Retinal pigment epithelial cell (primary cell): ENCODE data around the gene CUTC.
"Not testable (repeated sequence)": the region's sequence is repeated elsewhere in the genome, so short reads cannot be mapped to it uniquely, and the experiment has no call there.

Source experiments
- DNase-seq: peaks from one replicate; pipeline ENCODE4 v3.0.0-alpha.2; 2010; ENCODE audit warnings: low read depth
- H3K4me3 ChIP-seq: 2 replicates; pipeline ENCODE4 v1.5.1; 2011; ENCODE audit warnings: mild to moderate bottlenecking, low read length, control low read depth, moderate library complexity
- TF ChIP-seq, protein P1 (sequence below): conservative IDR thresholded peaks from 2 replicates; pipeline ENCODE4 v1.5.1; 2011; ENCODE audit warnings: low read depth, low read length, control low read depth, inconsistent platforms

CUTC gene

DNA sequence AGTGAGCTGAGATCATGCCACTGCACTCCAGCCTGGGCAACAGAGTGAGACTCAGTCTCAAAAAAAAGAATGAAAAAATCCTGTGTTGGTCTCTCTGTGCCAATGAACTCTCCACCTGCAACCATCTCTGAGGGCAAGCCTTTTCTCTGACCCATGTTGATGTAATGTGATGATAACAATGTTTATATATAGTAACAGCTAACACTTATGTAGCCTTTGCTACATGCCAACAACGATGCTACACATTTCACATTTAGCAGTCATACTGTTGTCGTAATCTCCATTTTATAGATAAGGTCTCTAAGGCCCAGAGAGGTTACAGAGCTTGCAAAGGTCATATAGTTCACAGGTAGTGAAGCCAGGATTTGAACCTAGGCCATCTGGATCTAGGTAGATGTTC lies 11.6 kb upstream of the CUTC start:
- TF ChIP-seq, protein P1, sequence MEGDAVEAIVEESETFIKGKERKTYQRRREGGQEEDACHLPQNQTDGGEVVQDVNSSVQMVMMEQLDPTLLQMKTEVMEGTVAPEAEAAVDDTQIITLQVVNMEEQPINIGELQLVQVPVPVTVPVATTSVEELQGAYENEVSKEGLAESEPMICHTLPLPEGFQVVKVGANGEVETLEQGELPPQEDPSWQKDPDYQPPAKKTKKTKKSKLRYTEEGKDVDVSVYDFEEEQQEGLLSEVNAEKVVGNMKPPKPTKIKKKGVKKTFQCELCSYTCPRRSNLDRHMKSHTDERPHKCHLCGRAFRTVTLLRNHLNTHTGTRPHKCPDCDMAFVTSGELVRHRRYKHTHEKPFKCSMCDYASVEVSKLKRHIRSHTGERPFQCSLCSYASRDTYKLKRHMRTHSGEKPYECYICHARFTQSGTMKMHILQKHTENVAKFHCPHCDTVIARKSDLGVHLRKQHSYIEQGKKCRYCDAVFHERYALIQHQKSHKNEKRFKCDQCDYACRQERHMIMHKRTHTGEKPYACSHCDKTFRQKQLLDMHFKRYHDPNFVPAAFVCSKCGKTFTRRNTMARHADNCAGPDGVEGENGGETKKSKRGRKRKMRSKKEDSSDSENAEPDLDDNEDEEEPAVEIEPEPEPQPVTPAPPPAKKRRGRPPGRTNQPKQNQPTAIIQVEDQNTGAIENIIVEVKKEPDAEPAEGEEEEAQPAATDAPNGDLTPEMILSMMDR, result no peak
- no peak for DNase-seq
- no peak overlapping the region for H3K4me3 ChIP-seq

DNA sequence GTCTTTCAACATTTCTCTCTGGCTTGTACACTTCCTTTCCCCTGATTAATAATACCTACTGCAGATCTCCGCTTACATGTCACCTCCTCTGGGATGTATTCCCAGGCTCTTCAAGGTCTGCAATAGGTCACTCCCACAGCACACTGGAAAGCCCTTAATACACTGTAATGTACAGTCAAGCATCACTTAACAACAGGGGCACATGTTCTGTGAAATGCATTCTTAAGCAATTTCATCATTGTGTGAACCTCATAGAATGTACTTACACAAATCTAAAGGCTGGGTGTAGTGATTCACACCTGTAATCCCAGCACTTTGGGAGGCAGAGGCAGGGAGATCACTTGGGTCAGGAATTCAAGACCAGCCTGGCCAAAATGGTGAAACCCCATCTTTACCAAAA lies 2.0 kb upstream of the CUTC start:
- DNase-seq, result peak; percentile 71
- no peak overlapping the region for H3K4me3 ChIP-seq
- TF ChIP-seq, protein P1, result no peak

DNA sequence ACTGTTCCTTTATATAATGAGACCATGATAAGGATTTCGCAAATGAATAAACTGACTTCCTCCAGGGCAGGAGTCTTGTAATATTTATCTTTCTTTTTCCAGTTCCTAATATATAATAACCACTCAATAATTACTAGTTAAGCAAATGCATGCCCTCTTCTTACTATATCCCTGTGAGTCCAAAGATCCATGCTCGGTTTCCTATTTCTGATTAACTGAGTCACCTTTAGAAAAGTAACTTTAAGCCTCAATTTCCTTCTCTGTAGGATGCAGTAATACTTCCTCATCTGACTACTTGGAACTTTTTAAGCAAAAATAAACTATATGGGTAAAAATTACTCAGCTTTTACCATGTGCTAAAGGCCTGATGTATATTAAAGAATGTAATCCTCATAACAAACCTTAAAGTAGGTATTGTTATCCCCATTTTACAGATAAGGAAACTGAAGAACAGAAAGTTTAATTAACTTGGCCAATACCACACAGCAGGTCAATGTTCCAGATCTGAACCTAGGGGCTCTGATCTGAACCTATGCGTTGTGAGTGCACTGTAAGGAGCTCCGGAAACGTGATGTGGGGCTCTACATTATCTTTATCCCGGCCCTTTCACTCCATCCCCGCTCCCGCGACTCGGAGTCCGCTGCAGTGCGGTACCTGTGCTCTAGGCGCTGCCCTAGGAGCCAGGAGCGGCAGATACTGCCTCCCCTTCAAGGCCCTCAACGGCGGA lies 565 bp upstream of the CUTC start:
- TF ChIP-seq, protein P1, result no peak
- peak overlapping the region; percentile 86 for H3K4me3 ChIP-seq
- no peak for DNase-seq

DNA sequence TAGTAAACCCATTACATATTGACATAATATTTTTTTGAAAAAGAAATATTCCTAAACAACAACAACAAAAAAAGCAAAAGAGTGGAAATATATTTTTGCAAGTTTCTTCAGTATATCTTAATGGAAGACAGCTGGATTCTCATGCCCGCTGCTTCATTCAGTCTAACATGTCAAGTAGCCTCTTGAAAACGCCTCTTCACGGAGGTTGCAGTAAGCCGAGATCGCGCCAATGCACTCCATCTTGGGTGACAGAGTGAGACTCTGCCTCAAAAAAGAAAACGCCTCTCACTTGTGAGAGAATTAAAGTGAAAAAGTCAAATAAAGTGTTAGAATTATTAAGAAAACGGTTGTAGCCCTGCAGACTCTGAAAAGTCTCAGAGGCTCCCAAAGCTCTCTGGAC lies 1.3 kb downstream of the CUTC start:
- TF ChIP-seq, protein P1, result no peak
- no peak overlapping the region for H3K4me3 ChIP-seq
- no peak for DNase-seq

DNA sequence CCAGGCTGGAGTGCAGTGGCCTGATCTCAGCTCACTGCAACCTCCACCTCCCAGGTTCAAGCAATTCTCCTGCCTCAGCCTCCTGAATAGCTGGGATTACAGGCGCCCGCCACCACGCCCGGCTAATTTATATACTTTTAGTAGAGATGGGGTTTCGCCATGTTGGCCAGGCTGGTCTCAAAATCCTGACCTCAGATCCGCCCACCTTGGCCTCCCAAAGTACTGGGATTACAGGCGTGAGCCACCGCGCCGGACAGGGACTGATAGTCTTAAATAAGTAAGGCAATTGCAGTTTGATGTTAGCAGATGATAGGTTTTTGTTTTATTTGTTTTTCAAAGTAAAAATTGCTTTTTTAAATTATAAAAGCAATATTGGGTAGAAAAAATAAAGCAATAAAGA lies 2.1 kb downstream of the CUTC start:
- not testable (repeated sequence) for H3K4me3 ChIP-seq, DNase-seq

DNA sequence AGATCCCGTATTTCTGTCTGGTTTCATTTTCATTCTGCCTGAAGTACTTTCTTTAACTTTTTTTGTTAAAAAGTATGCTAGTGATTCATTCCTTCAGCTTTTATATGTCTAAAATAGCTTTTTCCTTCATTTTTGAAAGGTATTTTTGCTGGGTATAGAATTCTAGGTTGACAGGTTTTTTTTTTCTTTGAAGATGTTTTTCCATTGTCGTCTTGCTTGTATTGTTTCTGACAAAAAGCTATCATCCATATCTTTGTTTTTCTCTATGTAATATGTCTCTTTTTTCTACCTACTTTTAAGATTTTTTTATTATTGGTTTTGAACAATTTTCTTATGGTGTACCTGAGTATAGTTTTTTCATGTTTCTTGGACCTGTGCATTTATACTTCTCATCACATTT lies 8.2 kb downstream of the CUTC start:
- no peak for DNase-seq
- TF ChIP-seq, protein P1, result no peak
- no peak overlapping the region for H3K4me3 ChIP-seq

GRCh38 chr10:99740933-99741559 lies 9.0 kb downstream of the CUTC start:
- no peak overlapping the region for H3K4me3 ChIP-seq
- TF ChIP-seq, protein P1, result no peak
- DNase-seq, result no peak
